HTR-8/SVneo (cell line): ENCODE data around the gene IRAK2.
A peak's percentile ranks its signal among the peaks of the same experiment; 100 is the strongest.
"Not testable (repeated sequence)": the region's sequence is repeated elsewhere in the genome, so short reads cannot be mapped to it uniquely, and the experiment has no call there.

Experiments used
- DNase-seq: peaks from one replicate; pipeline ENCODE4 v3.0.0; 2011; ENCODE audit warnings: low spot score, mixed read lengths; ENCODE audit not compliant: insufficient read length
- FAIRE-seq: peaks from 2 replicates; lab custom pipeline; 2011; peaks lifted over from hg19 to GRCh38; lab: Jason Lieb, UNC

Gene IRAK2

DNA sequence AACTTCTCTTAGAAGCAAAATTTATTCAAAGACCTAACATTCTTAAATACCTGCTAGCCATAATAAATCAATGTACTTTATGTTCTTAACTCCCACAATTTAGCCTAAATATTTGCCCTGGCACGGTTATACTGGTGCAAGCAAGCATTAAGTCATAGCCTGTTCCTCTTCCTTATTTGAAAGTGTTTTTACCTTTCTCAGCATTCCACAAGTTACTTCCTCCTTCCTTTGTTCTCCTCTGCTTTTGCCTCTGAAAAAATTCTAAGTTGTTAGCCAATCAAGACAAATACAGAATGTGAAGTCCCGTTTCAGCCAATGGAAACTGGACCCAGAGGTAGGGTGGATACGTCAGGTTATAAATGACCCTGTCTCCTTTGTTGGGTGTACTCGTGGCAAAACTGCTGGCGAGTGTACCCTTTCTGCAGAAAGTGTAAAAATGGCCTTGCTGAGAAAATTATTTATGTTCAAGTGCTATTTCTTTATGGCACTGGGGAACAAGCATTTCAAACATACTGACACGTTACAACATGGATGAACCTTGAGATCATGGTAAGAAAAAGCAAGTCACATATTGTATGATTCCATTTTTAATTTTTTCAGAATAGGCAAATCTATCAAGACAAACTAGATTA, 80.5 kb downstream of the IRAK2 start:
- DNase-seq, result no peak
- FAIRE-seq, result no peak

DNA sequence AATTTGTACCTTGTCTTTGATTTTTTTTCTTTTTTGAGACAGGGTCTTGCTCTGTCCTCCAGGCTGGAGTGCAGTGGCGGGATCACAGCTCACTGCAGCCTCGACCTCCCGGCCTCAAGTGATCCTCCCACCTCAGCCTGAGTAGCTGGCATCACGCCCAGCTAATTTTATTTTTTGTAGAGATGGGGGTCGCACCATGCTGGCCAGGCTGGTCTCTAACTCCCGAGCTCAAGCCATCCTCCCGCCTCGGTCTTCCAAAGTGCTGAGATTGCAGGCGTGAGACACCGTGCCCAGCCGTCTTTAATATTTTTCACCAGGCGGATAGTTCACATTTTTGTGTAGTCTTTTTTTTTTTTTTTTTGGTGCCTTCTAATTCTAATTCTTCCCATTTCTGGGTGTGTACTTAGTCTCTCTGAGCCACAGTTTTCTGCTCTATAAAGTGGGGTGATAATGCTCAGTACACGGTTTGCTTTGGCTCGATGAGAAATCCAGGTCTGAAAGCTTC, 83.0 kb downstream of the IRAK2 start:
- DNase-seq (no peak), FAIRE-seq (no peak)

- DNase-seq (peak; percentile 96), FAIRE-seq (peak; percentile 77)
Observed at GRCh38 chr3:10248184-10248983, 83.7 kb downstream of the IRAK2 start, which contains the start of gene TATDN2. Gene TATDN2, plus strand, starts transcription at chr3:10248459. Its CDS starts 742 bp downstream, at chr3:10249201.

- no peak for DNase-seq
Observed at GRCh38 chr3:10248984-10249748, 84.4 kb downstream of the IRAK2 start.

DNA sequence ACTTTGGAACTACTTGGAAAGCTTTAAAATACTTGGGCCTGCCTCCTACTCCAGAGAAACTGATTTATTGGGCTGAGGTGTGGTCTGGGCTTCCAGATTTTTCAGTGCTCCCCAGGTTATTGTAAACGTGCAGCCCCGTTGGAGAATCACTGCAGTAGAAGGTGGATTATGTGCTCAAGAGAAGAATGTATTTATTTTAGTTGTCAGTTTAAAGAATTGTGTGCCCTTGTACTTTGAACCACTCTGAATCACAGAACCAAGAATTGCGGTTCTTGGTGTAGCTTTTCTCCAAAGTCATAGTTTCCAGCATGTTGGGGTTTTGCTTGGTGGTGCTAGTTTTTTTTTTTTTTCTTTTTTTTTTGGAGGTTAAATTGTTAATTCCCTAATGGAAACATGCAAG, 85.1 kb downstream of the IRAK2 start:
- no peak for DNase-seq
- no peak for FAIRE-seq

More at GRCh38 chr3:10248984-10249748, 84.4 kb downstream of the IRAK2 start:
- no peak for FAIRE-seq

GRCh38 chr3:10251006-10251405, 86.3 kb downstream of the IRAK2 start:
- no peak for DNase-seq
- FAIRE-seq, result no peak

GRCh38 chr3:10253731-10254130, 89.0 kb downstream of the IRAK2 start:
- no peak for FAIRE-seq
- DNase-seq, result no peak

DNA sequence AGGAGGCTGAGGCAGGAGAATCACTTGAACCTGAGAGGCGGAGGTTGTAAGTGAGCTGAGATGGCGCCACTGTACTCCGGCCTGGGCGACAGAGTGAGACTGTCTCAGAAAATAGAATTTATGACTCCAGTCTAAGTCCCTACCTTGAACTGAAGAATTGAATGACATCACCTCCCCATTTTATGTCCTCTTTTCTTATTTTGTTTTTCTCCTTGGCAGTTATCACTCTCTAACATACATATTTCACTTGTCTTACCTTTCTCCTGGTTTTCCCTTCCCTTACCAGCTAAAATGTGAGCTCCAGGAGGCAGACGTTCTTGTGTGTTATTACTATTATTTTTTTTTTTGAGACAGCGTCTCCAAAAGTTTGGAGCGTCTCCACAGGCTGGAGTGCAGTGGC, 91.1 kb downstream of the IRAK2 start:
- FAIRE-seq, result no peak
- DNase-seq, result no peak

DNA sequence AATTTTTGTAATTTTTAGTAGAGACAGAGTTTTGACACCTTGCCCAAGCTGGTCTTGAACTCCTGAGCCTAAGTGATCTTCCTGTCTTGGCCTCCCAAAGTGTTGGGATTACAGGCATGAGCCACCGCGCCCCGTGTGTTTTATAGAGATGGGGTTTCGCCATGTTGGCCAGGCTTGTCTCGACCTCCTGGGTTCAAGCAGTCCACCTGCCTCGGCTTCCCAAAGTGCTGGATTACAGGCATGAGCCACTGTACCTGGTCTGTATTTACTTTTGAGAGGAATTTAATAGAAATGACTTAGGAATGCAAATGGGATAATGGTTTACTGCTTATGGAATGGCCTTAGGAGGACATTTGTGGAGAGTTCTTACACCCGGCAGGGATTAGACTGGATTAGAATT, 94.3 kb downstream of the IRAK2 start:
- FAIRE-seq, result no peak

GRCh38 chr3:10259798-10260197, 95.1 kb downstream of the IRAK2 start:
- FAIRE-seq (no peak), DNase-seq (no peak)

More for the DNA sequence above, 94.3 kb downstream of the IRAK2 start:
- no peak for DNase-seq

DNA sequence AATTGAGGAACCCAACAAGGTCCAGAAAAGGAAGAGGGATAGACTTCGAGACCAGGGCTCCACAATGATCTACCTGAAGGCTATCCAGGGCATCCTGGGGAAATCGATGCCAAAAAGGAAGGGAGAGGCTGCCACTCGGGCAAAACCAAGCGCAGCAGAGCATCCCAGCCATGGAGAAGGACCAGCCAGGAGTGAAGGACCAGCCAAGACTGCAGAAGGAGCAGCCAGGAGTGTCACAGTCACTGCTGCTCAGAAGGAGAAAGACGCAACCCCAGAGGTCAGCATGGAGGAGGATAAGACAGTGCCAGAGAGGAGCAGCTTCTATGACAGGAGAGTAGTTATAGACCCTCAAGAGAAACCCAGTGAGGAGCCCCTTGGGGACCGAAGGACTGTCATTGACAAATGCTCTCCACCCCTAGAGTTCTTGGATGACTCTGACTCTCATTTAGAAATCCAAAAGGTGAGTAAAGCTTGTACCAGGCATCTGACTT, 95.5 kb downstream of the IRAK2 start:
- FAIRE-seq (no peak), DNase-seq (no peak)

DNA sequence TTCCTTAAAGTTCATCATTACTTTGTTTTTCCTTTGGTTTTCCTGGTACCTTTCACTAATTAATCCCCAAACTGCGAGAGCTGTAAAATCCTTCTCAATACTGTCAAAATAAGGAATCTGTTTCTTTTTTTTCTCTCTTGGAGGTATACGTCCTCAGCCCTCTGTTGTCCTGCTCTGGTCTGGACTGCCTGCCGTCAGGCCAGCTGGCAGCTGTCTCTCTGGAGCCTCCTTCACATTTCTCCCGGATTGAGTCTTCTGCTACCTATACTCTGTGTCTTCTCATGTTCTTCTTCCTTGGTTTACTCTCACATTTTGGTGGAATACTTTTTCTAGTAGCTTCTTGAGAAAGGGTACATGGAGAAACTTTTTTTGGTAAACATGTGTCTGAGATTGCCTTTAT, 97.3 kb downstream of the IRAK2 start:
- DNase-seq (no peak), FAIRE-seq (no peak)

GRCh38 chr3:10263646-10264363, 99.1 kb downstream of the IRAK2 start:
- DNase-seq (no peak), FAIRE-seq (no peak)

DNA sequence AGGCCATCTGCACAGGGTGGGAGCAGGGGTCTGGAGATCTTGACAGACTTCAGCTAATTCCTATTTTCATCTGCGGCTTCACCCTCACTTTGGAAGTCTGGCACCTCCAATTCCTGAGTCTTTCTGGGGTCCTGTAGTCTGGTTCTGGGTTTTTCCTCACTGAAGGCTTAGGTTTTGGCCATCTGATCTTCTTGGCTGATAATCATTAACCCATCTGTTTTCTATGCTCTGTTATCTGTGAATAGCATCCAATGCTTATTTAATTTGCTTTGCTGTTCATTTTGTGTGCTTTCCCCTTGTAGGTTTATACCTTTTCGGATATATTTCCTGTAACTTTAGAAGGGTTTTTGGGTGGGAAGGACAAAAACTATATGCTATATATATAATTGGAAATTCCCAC, 101.1 kb downstream of the IRAK2 start:
- FAIRE-seq, result no peak
- no peak for DNase-seq

DNA sequence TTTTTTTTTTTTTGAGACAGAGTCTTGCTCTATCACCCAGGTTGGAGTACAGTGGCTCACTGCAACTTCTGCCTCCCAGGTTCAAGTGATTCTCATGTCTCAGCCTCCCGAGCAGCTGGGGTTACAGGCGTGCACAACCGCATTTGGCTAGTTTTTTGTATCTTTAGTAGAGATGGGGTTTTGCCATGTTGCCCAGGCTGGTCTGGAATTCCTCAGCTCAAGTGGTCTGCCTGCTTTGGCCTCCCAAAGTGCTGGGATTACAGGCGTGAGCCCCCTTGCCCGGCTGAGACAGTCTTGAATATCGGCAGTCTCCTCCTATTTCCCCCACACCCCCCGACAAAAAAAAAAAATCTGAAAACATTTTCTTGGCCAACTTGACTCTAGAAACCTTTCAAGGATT, 102.2 kb downstream of the IRAK2 start:
- DNase-seq, FAIRE-seq: not testable (repeated sequence)

DNA sequence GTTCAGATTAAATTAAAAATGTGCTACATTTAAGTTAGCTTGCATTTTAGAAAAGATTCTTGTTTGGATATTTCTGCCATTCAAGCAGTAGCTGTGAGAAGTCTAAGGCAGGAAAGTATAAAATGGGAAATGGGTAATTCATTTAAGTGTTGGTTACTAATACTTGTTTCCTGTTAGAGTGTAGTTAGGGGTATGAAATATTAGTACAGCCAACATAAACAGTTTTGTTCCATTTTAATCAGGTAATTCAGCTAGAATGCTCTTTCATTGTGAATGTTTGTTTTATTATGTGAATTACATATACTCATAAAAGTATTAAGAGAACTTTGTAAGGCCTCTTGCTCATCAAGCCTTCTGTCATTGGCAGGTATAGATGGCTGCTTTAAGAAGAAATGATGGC, 103.4 kb downstream of the IRAK2 start:
- no peak for DNase-seq
- FAIRE-seq, result no peak

- no peak for FAIRE-seq
Observed at GRCh38 chr3:10268930-10269329, 104.2 kb downstream of the IRAK2 start.

DNA sequence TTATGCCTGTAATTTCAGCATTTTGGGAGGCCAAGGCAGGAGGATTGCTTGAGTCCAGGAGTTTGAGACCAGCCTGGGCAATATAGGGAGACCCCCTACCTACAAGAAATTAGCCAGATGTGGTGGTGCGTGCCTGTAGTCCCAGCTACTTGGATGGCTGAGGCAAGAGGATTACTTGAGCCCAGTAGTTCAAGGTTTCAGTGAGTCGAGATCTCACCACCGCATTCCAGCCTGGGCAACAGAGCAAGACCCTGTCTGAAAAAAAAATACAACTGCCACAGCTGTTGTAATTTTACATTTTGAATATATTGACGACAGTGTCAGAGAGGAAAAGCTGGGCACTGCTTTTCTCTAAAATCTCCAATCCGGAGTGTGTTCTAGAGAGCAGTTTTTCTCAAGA, 104.7 kb downstream of the IRAK2 start:
- no peak for FAIRE-seq
- no peak for DNase-seq

More at GRCh38 chr3:10268930-10269329, 104.2 kb downstream of the IRAK2 start:
- DNase-seq, result no peak

DNA sequence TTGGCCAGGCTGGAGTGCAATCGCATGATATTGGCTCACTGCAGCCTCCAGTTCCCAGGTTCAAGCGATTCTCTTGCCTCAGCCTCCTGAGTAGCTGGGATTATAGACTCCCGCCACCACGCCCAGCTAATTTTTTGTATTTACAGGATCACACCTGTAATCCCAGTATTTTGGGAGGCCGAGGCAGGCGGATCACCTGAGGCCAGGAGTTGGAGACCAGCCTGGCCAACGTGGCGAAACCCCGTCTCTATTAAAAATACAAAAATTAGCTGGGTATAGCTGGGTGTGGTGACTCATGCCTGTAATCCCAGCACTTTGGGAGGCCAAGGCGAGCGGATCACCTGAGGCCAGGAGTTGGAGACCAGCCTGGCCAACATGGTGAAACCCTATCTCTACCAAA, 107.8 kb downstream of the IRAK2 start:
- DNase-seq, FAIRE-seq: not testable (repeated sequence)

- DNase-seq (no peak), FAIRE-seq (no peak)
Observed at GRCh38 chr3:10272977-10273376, 108.3 kb downstream of the IRAK2 start.
